Epidermal melanocyte (primary cell): Measurements from ENCODE around the gene ASIC4.
A peak's percentile ranks its signal among the peaks of the same experiment; 100 is the strongest.

Experiments used
- DNase-seq: peaks from one replicate; pipeline ENCODE4 v3.0.0; 2011; ENCODE audit warnings: low spot score; ENCODE audit not compliant: insufficient read length

Gene ASIC4

DNA sequence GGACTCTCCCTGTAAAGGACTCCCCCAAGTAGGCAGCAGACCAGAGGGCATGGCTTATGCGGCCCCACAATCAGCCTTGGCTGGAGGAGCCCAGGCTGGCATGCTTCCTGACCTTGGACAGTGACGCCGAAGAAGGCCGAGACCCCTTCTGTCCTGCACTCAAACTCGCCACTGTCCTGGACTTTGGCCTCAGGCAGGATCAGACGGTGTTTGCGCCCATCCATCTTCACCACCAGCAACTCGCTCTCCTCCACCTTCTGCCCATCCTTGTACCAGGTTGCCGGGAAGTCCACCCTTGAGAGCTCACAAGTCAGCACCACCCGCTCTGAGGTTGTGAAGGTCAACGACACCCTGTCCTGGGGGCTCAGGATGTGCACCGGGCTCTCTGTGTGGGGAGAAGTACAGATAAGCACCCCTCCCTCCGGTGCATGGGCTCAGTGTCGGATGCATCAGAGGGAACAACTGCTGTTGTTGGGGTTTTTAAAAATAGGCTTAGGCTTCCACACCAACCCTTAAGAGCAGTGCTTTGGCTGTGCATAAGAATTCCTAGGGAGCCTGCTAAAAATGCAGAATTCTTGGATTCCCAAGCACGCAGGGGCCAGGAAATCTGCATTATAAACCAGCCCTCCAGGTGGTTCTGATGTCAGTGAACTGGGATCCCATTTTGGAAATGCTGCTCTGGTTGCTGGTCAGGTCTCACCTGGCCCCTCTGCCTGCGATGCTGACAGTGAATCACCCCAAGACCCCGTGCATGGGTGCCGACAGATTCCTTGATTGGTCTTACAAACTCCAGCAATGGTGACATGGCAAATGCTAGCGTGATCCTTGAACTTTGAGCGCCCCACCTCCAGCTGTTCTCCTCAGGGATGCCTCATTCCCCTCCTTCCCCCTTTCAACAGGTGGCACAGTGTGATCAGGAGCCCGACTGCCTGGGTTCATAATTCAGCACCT lies 51.1 kb downstream of the ASIC4 start:
- no peak for DNase-seq

DNA sequence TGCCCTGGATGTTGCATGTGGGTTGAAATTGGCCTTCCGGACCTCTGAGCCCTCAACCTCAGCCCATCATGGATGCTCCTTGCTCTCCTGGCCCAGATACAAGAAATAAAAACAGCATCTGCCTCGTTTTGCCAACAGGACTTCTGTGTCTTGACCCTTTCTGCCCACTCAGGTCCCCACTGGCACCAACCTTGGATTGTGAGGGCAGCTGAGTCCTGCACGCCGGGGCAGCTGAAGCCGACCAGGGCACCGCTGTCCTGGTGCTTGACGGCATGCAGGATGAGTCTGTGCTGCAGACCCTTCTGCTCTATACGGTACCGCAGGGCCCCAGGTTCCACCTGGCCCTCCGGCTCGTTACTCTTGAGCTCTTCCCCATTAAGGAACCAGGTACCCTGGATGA lies 52.4 kb downstream of the ASIC4 start:
- no peak for DNase-seq

DNA sequence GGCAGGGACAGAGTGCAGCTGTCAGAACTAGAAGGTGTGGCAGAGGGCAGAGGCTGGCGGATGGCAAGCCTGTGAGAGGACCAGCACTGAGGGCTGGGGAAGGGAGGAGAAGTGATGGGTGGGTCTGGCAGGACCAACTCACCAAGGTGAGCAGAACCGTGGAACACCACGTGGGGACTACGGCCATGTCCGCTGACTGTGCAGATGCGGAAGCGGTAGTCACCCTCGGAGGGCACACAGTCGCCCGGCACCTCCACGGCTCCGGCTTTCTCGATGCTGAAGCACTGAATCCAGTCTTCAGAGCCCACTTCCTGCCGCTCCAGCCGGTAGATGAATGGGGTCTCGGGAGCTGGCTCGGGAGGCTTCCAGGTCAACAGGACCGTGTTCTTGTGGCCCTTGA lies 52.8 kb downstream of the ASIC4 start:
- DNase-seq: no peak

DNA sequence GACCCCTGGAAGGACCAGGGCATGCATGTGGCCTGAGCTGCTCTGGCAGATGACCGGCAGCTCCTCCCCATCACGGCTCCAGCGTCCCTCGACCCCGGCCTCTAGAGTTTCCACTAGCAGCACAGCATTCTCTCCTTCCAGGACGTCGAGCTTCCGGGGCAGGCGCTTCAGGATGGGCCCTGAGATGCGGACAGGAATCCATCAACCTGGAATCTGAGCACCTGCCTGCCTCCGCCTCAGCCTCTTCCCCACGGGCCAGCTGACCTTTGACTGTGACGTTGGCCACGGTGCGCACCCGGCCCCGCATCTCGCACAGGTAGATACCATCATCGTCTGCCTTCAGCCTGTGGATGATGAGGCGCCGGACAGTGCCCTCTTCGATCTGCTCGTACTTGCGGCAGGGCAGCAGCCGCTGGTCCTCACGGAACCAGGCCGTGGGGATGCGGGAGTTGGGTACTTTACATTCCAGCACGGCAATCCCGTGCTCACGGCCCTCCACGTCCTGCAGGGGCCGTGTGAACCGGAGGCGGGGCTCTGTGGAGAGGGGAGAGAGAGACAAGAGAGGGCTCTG lies 53.6 kb downstream of the ASIC4 start:
- DNase-seq: no peak

DNA sequence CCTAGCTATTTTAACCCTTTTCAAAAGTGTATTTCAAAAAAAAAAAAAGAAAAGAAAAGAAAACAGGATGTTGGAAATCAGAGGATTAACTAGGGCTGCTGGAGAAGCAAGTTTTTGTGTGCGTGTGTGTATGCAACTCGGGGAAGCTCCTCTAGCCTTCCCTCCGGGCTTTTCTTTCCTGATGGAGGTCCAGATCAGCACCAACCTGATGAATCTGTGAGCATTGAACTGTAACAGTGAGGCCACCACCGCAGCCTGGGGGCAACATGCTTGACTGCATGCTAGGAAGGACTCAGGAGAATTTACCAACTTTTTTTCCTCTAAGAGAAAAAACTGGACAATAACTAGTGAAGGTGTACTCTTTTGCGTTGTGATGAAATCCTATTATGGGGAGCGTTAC lies 54.8 kb downstream of the ASIC4 start:
- DNase-seq: no peak

DNA sequence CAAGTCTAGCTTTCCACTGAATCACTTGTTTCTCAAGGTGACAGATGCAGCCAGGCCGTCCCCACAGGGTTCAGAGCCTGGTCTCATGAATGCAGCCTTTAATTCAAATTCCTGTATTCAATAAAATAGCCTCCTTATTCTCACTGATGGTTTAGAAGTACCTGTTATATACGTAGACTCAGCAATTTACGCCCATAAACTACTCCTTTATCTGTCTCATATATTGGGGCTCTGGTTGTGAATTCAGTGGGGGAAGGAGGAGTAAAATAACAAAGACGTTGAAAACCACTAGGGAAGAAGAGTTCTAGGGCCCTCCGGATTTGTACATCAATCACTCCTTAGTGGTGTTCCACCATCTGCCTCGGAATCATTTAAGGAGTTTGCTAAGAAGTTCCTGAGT lies 55.4 kb downstream of the ASIC4 start:
- no peak for DNase-seq

DNA sequence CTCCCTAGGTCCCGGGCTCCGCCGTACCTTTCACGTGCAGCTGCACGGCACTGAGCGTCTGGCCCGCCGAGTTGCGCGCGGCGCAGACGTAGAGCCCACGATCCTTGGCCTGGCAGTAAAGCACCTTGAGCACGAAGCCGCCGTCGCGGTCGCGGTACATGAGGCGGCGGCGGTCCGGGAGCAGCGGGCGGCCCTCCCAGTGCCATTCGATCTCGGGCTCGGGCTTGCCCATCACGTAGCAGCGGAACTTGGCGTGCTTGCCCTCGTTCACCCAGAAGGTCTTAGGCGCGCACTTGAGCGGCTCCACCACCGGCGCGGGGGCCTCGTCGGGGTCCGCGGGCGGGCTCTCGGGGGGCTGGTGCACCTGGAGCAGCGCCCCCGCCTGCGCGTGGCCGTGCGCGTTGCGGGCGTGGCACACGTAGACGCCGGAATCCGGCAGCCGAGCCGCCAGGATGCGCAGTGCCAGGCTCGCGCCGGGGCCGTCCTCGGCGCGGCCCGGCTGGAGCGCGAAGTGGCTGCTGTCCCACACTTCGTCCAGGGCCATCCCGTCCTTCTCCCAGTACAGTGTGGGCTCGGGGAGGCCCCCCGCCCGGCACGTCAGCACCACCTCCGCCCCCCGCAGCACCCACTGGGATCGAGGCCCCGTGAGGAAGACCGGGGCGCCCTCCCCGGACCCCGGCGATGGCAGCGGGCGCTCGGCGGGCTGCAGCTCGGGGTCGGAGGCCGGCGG lies 56.1 kb downstream of the ASIC4 start:
- no peak for DNase-seq

DNA sequence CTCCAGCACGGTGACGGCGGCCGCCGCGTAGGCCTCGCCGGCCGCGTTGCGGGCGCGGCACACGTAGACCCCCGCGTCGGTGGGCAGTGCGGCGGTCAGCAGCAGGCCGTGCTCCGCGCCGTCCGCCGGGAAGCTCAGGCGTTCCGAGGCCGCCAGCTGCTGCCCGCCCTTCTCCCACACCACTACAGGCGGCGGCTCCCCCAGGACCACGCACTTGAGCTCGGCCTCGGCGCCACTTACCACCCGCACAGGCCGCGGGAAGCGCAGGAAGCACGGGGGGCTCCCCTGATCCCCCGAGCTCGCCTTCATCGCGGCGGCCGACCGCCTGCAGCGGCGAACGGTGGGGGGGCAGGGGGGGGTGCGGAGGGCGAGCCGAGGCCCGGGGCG lies 56.6 kb downstream of the ASIC4 start:
- peak; percentile 46 for DNase-seq

DNA sequence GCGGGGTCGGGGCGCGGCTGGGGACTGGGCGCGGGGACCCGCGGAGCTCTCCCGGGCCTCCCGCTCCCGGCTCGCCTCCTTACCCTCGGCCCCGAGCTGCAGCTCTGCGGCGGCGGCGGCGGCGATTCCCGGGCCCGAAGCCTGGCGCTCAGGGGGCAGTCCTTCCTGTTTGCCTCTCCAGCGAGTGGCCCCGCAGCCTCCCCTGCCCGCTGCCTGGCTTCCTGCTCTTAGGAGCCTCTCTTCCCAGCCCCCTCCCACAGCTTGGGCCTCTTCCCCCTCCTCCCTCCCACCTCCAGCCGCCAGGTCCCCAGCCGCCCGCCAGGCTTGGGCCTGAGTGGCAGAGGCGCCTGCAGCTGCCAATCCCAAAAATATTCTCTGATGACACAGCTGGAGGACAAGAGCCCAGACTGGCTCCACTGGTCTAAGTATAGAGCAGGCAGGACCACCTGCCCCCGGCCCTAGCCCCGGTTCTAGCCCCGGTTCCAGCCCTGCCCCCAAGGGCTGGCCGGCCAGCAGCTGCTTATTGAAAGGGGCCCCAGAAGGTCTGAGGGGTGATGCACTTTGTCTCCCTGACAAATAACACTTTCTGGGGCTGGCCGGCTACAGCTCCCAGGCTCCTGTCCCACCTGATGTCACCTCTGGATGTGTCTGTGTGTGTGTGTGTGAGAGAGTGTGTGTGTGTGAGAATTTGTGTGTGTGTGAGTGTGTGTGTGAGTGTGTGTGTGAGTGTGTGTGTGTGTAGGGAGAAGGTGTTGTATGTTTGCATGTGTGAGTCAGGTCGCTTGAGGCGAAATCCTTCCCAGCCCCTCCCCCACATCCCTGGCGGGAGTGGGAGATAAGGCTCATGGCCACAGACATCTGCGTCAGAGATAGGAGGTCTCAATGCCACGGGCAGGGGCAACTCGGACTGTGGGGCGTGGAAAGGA lies 57.3 kb downstream of the ASIC4 start, which contains the start of gene OBSL1:
TSS of gene OBSL1 (minus strand) at position 229 of the 926 bp plus-strand sequence. CDS start 307 bp downstream, outside the sequence.
- DNase-seq: peak; percentile 79

DNA sequence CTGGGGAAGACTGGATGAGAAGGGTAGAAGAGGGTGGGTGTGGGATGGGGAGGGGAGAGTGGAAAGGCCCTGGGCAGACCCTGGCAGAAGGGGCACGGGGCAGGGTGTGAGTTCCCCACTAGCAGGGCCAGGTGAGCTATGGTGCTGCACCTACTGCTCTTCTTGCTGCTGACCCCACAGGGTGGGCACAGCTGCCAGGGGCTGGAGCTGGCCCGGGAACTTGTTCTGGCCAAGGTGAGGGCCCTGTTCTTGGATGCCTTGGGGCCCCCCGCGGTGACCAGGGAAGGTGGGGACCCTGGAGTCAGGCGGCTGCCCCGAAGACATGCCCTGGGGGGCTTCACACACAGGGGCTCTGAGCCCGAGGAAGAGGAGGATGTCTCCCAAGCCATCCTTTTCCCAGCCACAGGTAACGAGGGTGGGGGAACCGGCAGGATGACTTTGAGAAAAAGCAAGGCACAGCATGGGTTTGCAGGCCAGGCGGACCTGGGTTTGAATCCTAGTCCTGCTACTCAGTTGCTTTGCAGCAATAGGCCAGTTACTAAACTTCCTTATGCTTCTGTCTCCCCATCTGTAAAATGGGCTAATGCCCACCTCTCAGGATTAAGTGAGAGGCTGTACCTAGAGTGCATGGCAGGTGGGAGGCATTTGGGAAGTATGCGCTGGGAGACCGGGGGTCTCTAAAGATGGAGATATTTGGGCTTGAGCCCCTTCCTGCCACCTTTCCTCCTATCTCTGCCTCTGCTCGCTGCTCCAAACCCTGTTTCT lies 58.1 kb downstream of the ASIC4 start, which contains the start of gene INHA:
TSS of gene INHA (plus strand) at position 74 of the 765 bp plus-strand sequence. CDS start at position 139, 65 bp downstream.
- DNase-seq: no peak

DNA sequence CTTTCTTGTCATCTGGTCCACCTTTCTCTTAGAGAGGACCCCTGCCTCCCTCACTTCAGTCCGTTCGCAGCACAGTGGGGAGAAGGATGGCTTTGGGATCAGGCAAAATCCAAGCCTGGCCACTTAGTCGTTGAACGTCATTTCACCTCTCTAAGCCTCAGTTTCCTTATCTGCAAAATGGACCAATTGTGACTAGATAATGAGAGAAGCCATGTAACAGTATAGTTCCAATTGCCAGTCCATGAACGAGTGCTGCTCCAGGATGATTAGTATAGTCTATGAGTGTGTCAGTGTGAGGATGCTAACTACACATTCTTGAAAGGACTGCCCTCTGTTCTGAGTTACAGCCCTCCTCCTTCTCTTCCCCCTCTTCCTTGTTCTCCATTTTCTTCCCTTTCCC lies 58.9 kb downstream of the ASIC4 start:
- DNase-seq: no peak

DNA sequence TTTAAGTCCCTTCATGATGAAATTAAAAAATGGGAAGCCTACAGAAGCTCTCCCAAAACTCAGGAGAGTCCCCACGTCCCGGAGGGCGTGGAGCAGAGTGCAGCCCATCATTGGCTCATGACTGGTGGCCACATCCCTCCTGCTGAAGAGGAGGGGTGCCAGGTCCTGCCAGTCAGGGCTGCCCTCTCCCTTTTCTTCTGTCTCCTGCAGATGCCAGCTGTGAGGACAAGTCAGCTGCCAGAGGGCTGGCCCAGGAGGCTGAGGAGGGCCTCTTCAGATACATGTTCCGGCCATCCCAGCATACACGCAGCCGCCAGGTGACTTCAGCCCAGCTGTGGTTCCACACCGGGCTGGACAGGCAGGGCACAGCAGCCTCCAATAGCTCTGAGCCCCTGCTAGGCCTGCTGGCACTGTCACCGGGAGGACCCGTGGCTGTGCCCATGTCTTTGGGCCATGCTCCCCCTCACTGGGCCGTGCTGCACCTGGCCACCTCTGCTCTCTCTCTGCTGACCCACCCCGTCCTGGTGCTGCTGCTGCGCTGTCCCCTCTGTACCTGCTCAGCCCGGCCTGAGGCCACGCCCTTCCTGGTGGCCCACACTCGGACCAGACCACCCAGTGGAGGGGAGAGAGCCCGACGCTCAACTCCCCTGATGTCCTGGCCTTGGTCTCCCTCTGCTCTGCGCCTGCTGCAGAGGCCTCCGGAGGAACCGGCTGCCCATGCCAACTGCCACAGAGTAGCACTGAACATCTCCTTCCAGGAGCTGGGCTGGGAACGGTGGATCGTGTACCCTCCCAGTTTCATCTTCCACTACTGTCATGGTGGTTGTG lies 60.4 kb downstream of the ASIC4 start:
- DNase-seq: no peak

DNA sequence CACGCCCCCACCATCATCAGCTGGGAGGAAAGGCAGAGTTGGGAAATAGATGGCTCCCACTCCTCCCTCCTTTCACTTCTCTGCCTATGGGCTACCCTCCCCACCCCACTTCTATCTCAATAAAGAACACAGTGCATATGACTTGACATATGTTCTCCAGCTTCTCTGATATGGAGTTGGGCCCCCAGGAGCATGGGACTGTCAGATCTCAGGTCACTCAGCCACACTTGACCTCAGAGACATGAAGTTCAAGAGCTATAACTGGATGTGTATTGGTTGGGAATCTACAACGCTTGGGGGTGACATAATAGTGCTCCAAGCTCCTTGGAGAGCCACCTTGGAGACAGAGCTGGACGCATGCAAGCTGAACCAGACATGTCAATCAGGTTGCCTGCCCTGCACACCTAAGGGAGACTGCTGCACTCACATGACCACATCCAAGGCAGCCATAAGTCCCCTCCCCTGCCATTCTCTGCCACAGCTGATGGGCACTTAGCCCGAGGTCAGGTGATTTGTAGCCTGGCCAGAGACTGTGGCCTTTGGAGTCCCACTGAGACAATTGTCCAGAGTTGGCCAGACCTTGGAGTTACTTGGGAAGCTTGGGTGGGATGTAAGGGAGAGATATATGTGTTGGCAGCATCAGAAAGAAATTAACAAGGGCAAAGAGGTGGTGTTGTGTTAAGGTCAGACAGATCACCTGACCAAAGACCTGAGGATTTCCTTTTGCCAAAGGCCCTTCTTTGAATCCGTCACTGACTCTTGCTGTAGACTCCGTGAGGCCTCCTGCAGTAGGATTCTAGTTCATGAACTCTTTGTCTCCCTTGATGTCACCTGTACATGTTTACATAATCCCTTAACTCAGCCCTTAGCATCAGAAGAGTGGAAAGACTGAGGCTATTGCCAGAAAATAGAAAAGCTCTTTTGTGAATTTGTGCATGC lies 61.6 kb downstream of the ASIC4 start:
- no peak for DNase-seq

DNA sequence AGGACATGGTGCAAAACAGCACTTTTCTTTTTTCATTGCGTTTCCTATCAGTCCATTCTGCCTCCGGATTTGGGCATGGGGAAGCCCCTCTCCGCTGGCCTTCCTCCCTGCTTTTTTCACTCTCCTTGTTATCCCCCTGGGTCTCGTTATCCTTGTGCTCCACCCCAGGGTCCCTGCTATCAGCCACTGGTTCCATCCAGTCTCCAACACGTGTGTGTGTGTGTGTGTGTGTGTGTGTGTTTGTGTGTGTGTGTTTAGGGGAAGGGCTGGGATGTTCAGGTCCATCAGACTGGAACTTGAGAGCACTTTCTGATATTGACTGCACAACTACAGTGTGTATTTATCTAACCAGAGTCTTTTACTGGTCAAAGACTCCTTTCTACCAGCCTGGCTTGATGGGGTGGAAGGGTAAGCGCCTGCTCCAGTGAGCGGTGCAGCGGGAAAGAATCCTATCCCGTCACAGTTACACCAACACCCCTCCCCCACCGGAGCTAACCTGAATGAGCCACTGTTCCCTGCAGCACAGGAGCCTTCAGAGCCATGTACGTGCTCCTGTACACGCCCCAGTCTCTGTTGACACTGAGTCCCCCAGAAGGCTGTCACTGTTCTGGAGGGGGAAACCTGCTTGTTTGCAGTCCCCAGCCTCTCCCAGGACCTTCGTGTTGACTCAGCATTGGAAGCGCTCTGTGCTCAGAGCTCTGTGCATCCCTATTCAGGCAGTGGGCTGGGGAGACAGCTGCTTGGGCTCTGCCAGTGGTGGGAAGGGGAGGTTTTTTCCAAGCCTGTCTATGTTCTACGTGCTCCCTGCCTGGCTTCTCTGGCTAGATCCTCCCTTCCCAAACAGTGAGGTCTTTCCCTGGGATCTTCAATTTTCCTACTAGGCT lies 62.5 kb downstream of the ASIC4 start:
- no peak for DNase-seq

DNA sequence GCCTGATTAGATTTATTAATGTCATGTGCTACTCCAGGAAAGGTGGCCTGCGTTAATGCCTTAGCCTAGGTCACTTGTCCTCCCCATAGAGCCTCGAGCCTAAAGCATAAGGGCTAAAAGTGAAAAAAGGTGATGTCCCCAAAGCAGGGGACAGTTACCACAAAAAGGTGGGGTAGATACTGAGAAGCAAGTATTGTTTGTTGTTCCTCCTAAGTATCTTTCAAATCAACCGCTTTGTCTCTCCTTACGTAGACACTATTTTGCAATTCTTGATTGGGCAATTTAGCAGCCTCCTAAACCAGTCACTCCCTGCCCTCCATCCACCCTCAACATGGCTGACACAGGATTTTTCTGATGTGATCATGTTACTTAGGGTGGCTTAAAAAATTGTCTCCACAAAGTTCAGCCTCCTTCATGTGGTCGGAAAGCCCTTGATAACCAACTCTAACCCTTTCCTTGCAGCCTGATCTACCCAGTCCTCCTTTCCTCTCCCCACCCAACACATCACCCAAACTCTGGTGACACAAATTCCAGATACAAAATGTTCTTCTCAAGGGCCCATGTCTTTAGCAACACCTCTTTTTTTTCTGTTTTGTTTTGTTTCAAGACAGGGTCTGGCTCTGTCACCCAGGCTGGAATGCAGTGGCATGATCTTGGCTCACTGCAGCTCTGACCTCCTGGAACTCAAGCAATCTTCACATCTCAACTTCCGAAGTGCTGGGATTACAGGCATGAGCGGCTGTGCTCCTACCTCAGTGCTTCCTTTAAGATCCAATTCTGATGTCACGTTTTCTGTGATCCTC lies 64.7 kb downstream of the ASIC4 start:
- no peak for DNase-seq

DNA sequence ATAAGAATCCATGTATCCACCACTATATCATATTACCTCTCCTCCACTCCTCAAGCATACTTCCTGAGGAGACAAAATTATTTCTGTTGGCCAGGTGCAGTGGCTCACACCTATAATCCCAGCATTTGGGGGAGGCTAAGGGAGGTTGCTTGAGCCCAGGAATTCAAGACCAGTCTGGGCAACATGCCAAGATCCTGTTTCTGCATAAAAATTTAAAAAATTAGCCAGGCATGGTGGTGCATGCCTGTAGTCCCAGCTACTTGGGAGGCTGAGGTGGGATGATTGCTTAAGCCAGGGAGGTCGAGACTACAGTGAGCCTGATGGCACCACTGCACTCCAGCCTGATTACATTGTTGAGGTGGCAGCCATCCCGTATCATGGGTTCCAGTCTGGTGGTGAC lies 67.1 kb downstream of the ASIC4 start:
- DNase-seq: no peak
